ENCODE results near the gene C1QTNF12. TPM values are rescaled to one million over a fixed set of nuclear protein-coding genes. Genes with fewer than 3 reads are reported as not detected.

C1QTNF12 gene
- total RNA-seq, 4 donors from 2014 or later: 1.1 to 2.3 (median 1.4) TPM; not detected in 1

DNA sequence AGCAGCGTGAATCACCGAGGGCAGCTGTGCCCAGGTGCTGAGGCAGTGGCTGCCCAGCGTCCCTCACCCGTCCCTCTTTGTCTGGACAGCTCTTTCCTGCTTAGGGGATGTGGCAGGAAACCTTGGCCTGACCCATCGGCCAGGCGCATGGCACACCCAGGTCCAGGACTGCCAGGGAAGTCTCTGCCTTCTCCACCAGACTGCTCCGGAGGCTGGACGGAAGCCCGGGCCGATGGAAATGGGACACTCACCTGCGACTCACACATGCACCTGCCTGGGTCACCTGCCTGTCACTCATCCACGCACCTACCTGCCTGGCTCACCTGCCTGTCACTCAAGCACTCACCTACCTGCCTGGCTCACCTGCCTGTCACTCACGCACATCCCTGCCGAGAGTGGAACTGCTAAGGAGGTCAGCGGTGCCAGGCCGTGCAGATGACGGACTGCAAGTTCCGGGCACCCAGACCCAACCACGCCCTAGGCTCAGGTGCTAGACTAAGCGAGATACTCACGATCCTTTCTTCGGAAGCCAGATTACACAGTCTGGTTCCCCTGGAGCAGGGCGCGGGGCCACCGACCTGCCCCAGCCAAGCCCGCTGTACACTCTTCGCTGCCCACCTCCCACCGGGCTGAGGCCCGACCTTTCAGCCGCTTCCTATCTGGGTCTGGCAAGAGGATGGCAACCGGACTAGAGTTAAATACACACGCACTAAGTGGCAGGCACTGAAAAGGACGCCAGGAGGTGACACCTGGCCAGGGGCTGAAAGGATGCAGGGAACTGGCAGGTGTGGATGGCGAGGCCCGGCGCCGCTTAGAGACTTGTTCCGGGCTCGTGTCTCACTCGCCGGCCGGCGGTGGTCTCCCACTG is 26.1 kb upstream of the C1QTNF12 start:
- TF ChIP-seq, protein P1, sequence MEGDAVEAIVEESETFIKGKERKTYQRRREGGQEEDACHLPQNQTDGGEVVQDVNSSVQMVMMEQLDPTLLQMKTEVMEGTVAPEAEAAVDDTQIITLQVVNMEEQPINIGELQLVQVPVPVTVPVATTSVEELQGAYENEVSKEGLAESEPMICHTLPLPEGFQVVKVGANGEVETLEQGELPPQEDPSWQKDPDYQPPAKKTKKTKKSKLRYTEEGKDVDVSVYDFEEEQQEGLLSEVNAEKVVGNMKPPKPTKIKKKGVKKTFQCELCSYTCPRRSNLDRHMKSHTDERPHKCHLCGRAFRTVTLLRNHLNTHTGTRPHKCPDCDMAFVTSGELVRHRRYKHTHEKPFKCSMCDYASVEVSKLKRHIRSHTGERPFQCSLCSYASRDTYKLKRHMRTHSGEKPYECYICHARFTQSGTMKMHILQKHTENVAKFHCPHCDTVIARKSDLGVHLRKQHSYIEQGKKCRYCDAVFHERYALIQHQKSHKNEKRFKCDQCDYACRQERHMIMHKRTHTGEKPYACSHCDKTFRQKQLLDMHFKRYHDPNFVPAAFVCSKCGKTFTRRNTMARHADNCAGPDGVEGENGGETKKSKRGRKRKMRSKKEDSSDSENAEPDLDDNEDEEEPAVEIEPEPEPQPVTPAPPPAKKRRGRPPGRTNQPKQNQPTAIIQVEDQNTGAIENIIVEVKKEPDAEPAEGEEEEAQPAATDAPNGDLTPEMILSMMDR (IDR thresholded peaks at IDR 0.05; ENCODE audit: low read depth): no peak

- TF ChIP-seq, protein P1 (IDR thresholded peaks at IDR 0.05; ENCODE audit: low read depth): no peak
These were observed 24.3 kb upstream of the C1QTNF12 start for GRCh38 chr1:1270813-1271212.

DNA sequence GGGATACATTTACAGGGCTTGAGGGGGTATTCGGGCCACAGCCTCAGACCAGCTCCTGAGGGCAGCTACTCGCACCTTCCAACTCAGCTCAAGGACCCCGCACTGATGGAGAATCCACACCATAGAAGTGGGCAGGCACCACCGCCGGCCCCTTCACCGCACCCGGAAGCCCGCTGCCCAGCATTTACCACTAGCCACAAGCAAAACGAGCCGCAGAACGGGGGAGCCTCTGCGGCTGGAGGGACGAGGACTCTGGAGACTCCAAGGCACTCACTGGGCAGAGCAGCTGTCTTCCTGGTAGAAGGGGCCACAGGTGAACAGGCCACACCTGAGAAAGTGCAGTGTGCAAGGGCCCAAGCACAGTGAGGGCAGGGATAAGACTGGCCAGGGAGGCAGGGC is 21.8 kb upstream of the C1QTNF12 start:
- TF ChIP-seq, protein P1 (IDR thresholded peaks at IDR 0.05; ENCODE audit: low read depth): no peak

GRCh38 chr1:1267488-1268283 is 21.2 kb upstream of the C1QTNF12 start:
- TF ChIP-seq, protein P1 (IDR thresholded peaks at IDR 0.05; ENCODE audit: low read depth): no peak

DNA sequence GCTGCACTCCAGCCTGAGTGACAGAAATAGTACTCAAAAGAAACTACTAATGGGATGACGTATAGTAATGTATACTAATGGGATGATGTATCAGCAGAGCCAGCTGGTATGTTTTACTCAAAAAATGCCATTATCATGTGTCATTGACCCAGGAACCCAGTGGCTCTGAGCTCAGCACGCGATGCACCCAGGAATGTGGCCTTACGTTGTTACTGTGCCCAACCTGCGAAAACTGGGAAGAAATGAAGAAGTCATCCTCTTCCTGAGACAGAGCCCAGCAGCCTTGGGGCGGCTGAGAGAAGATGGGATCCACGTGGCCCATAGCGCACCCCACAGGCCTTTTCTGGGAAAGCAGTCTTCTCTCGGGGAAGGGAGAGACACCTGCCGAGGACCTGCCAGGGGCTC is 18.3 kb upstream of the C1QTNF12 start:
- TF ChIP-seq, protein P1 (IDR thresholded peaks at IDR 0.05; ENCODE audit: low read depth): no peak

DNA sequence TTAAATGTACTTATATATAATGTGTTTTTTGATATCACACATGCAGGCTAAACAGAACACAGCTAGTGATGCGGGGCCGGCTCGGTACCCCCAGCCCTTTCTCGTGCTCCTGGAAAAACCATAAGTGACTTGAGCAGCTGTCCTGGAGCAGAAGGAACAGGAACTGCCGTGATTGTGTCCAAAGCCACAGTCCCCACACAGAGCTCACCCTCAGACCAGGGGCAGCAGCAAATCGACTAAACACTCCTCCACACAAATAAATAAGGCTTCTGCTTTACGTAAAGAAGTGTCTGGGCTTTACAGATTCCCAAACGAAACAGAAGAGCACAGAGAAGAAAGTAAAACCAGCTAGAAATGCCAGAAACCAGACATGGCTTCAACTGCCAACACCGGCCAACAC is 17.5 kb upstream of the C1QTNF12 start:
- TF ChIP-seq, protein P1 (IDR thresholded peaks at IDR 0.05; ENCODE audit: low read depth): no peak

DNA sequence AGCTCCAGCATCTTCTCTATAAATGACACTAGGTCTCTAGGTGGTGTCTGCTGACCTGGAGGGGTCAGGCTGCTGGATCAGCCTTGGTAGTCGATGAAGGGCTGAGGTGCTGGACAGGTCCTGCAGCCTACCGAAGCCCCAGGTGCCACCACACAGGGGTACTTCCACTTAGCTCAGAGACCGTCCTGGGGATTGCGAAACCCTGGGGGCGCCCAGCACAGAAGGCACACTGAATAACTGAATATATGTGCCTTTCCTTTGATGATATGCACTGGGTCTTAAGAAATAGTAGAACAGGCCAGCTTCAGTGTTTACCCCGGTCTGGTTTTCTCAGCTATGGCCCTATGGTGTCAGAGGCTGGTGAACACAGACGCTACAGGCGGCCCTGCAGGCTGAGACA is 16.2 kb upstream of the C1QTNF12 start:
- TF ChIP-seq, protein P1 (IDR thresholded peaks at IDR 0.05; ENCODE audit: low read depth): no peak

All from subcutaneous adipose tissue (tissue), 4 donors.